ENCODE measurements around the gene HOXD11. TPM values are rescaled to one million over a fixed set of nuclear protein-coding genes. Genes with fewer than 3 reads are reported as not detected.
A peak's percentile ranks its signal among the peaks of the same experiment; 100 is the strongest.

The HOXD11 gene
- total RNA-seq, 2 donors from 2014 or later = 0.37 to 4.2 TPM

GRCh38 chr2:176149939-176150583, 43.0 kb downstream of the HOXD11 start:
- ATAC-seq (no peak), DNase-seq (peak in 1 of 2 donors; percentile 19)
- intact Hi-C loops (cut with DNase I, micrococcal nuclease) = loop anchor here (10.0 kb wide), 3 partner anchors 115 to 405 kb away; partner anchors contain the start of gene MTX2 (in 1 of the 2)

GRCh38 chr2:176150584-176151441, 43.7 kb downstream of the HOXD11 start:
- DNase-seq (no peak), ATAC-seq (no peak)
- intact Hi-C loops (cut with DNase I, micrococcal nuclease) = no loop called here

- DNase-seq = no peak
- intact Hi-C loops (cut with DNase I, micrococcal nuclease) = no loop called here
- no peak for ATAC-seq
Observed at GRCh38 chr2:176151442-176152287, 44.6 kb downstream of the HOXD11 start, which contains the start of gene HOXD4. Gene HOXD4 (plus strand): TSS chr2:176151550. CDS start chr2:176151634, 84 bp downstream.

- ATAC-seq (no peak), DNase-seq (peak in 1 of 2 donors; percentile 20)
- intact Hi-C loops (cut with DNase I, micrococcal nuclease) = no loop called here
Observed at GRCh38 chr2:176152350-176153181, 45.5 kb downstream of the HOXD11 start.

- DNase-seq (no peak), ATAC-seq (no peak)
- intact Hi-C loops (cut with DNase I, micrococcal nuclease) = no loop called here
Observed at GRCh38 chr2:176154576-176155252, 47.6 kb downstream of the HOXD11 start.

DNA sequence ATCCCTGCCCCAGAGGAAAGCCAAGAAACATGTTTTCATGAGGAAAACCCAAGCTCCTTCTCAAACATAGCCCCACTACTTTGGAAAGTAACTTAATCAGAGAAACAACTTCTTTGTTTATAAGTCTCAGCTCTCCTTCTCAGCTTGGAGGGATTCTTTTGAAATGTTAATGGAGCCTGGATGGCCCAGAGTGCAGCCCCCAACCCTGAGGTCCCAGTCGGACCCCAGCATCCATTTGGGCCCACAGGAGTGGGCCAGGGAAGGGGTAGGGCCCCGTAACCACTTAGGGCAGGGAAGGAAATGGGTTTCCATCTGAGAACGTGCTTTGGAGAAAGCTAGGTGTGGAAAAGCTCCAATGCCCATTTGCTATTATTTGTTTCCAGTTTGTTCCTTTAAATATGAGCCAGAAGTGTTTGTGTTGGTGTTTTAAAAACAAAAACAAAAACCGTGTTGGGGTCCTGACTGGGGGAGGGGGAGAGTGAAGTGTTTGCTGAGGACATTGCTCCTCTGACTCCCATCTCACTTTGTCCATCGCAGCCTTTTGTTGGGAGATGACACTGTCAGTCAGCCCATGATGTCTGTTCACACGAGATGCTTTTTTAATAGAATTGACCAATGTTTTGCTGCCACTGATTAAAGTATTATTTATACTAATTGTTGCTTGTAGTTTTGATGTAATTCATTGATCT, 48.4 kb downstream of the HOXD11 start:
- intact Hi-C loops (cut with DNase I, micrococcal nuclease) = no loop called here
- no peak for ATAC-seq
- no peak for DNase-seq

GRCh38 chr2:176156301-176156806, 49.3 kb downstream of the HOXD11 start:
- intact Hi-C loops (cut with DNase I, micrococcal nuclease) = no loop called here
- ATAC-seq (no peak), DNase-seq (no peak)

DNA sequence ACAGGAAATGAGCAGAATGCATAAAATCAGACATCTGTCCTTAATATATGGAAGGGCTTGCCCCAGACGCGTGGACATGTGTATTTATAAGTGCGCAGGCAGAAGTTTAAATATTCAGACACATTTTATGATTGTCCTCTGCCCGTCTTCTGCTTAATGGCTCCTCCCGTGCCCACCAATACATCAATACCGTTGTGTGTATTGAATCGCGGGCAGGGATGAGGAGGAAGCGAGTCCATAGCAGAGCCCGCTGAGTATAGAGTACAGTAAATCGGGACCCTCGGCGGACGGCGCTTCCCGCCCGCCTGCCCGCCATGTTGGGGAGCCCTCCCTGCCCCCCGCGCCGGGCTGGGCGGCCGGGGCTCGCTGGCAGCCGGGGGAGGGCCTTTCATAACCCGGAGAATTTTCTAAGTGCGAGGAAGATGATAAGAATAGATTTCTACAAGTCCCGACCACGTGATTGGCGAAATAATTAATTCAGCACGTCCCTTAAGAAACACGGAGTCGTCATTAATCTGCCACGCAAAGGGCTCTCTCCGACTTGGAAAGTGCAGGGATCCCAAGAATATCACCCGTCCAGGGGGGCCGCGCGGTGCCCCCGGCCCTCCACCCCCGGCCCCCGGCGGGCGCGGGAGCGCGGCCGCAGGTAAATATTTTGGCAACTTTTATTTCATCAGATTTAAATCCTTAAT, 49.9 kb downstream of the HOXD11 start, which contains the start of gene HOXD3:
TSS of gene HOXD3 (plus strand) at position 501 of the 692 bp plus-strand sequence. CDS start 11,808 bp downstream, outside the sequence.
- DNase-seq (no peak), ATAC-seq (peak; percentile 9)
- intact Hi-C loops (cut with DNase I, micrococcal nuclease) = no loop called here

DNA sequence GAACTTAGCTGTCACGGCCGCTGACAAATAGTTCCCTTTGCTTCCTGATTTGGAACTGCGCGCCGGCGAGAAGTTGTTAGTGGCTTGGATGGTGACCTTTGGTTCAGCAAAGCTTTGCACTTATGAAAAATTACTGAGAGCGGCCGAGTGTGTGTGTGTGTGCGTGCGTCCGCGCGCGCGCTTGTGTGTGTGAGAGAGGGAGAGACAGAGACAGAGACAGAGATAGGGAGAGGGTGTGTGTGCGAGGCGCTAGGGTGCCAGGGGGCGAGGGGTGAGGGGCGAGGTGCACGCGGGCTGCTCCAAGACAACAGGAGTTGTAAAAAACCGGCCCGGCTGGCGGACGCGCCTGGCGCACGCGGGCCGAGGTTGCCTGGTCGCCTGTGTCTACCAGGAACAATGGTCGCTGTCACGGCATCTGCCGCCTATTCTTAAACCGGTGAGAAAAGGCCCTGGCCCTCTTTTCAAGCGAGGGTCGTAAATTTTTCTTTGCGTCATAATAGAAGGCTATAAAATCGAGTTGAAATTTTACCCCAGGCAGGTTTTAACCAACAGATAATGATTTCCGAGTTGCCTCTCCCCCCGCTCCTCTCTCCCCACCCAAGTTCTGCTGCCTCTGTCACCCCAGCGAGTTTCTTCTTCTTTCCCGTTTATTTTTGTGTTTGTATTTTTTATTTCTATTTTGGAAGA, 50.6 kb downstream of the HOXD11 start:
- ATAC-seq (peak; percentile 79), DNase-seq (peak; percentile 64 to 71)
- intact Hi-C loops (cut with DNase I, micrococcal nuclease) = no loop called here

GRCh38 chr2:176158186-176158591, 51.1 kb downstream of the HOXD11 start:
- no peak for DNase-seq
- ATAC-seq = peak; percentile 3
- intact Hi-C loops (cut with DNase I, micrococcal nuclease) = no loop called here

DNA sequence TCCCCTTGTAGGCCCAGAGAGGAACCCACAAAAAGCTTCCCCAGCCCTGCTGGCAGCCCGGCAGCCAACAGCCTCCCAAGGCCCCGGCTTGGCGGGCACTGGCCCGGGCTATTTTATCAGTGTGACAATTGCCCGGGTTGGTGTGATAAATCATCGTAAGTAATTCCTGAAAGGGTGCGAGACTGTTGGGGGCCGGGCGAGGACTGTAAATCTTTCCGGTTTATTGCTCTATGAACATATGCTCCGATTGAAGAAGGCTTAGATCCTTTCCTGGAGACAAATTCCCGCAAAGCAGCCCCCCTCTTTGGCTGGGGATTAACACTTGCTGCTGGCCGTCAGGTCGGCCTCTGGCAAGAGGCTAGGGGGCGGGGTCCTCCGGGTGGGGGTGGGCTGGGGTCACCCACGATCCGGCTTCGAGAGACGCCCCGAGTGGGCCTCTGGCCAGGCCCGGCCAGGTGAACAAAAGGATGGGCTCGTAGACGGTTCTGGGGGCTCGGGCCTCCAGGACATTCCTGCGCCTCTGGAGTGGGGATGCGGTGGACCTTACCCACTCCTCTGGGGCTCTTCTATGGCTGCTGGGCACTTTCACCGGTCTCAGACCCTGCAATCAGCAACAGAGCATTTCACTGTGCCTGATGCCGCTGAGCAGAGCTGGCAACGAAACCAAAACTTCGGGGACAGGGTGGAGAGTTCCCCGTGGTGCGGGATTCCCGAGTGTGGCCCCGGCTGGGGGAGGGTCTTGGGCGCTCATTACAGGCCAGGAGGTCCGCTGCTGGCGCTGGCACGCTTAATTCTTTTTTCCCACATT, 52.0 kb downstream of the HOXD11 start:
- intact Hi-C loops (cut with DNase I, micrococcal nuclease) = no loop called here
- peak; percentile 62 for ATAC-seq
- no peak for DNase-seq
